Psoas muscle (tissue), 8 donors: Measurements from ENCODE around the gene MYL4. TPM values are rescaled to one million over a fixed set of nuclear protein-coding genes. Genes with fewer than 3 reads are reported as not detected.
"Not testable (repeated sequence)": the region's sequence is repeated elsewhere in the genome, so short reads cannot be mapped to it uniquely, and the experiment has no call there.

Experiments
- ATAC-seq, 4 donors: fragments of 200-7000 bp; cut with Tn5 transposase; one replicate each; pipeline ENCODE4 v1.9.1; 2020; ENCODE audit warnings: moderate library complexity in 3 of 4, mild to moderate bottlenecking in 2 of 4
- DNase-seq, 2 donors: peaks; one replicate each; pipeline ENCODE4 v3.0.0-alpha.2; 2020
- H3K27ac ChIP-seq: fragments of 200-600 bp; one replicate; pipeline ENCODE4 v1.8.0; 2022
- H3K27me3 ChIP-seq, 3 donors: fragments of 200-600 bp in 1 of 3; one replicate each; pipeline versions ENCODE4 v1.6.1 to v1.8.0; 2013 to 2022; ENCODE audit warnings: low read length in 2 of 3, mild to moderate bottlenecking in 2 of 3, moderate library complexity in 1 of 3; ENCODE audit not compliant: insufficient read depth in 3 of 3
- H3K36me3 ChIP-seq, 2 donors: fragments of 200-600 bp in 1 of 2; one replicate each; pipeline versions ENCODE4 v1.6.1 to v1.8.0; 2013 to 2022; ENCODE audit warnings: low read depth in 1 of 2, mild to moderate bottlenecking in 1 of 2, moderate library complexity in 1 of 2; ENCODE audit not compliant: insufficient read depth in 1 of 2
- H3K4me1 ChIP-seq: fragments of 200-600 bp; one replicate; pipeline ENCODE4 v1.8.0; 2022
- H3K4me3 ChIP-seq: fragments of 200-600 bp; one replicate; pipeline ENCODE4 v1.8.0; 2022; ENCODE audit warnings: mild to moderate bottlenecking
- H3K9me3 ChIP-seq: fragments of 200-600 bp; one replicate; pipeline ENCODE4 v1.8.0; 2022
- CTCF ChIP-seq: fragments of 200-600 bp; IDR thresholded peaks from one replicate; pipeline ENCODE4 v1.8.0; 2022; ENCODE audit warnings: antibody characterized with exemption
- WGBS, 3 donors: extraction: QIAGEN DNeasy Blood & Tissue Kit; methylation state at CpG; one replicate each; pipeline versions ENCODE4 v1.1.6 to v1.1.7; 2013; 5-methylcytosine and 5-hydroxymethylcytosine counted together
- intact Hi-C, 2 donors: fragments of 100-400 bp; cut with DNase I; formaldehyde crosslinking; loops; one replicate each; pipeline versions ENCODE4 v1.11.0 to v1.14.2; 2022
- polyA plus RNA-seq, 3 donors: library from polyadenylated mRNA; stranded (reverse); fragments of 200-250 nt; gene quantifications; one replicate each; pipeline ENCODE4 v1.2.3, GENCODE V29; 2013
- total RNA-seq, 4 donors: library from RNA; stranded (reverse); fragmentation: NEBNext Ultra II Directional in 2 of 4; extraction: Animal tissue kit (Norgen Biotek cat#: 25700) in 2 of 4; gene quantifications; one replicate each; pipeline versions ENCODE4 v1.2.1 to v1.2.4, GENCODE V29; 2021 to 2023
- donor health status: healthy with polysubstance abuse.
- donor health status: DM: no; HTN: no; CAD: no; lungs with moderate emphysema.
- donor health status: Bipolar disorder and iron deficiency.
- donor health status: healthy.
- donor health status: DM: yes; HTN: yes; CAD: no.
- donor health status: DM: no; HTN: no; CAD: no.
- donor health status: DM: no; HTN: no; CAD: no.
- donor health status: DM: yes; HTN: yes; CAD: no.

MYL4 gene
- total and polyA plus RNA-seq, 7 donors, result 0.52 to 6.7 (median 2.0) TPM

GRCh38 chr17:47266782-47267181 lies 57.6 kb downstream of the MYL4 start:
- ATAC-seq (no peak), DNase-seq (no peak)
- H3K4me3 ChIP-seq, result no peak overlapping the region
- no peak for TF ChIP-seq CTCF
- peaks cover 12% of the 10 kb centered on the region for H3K4me1 ChIP-seq
- H3K36me3 ChIP-seq, result no peaks in the 10 kb centered on the region
- no peaks in the 10 kb centered on the region for H3K9me3 ChIP-seq
- no peak overlapping the region for H3K27ac ChIP-seq
- 88 to 97% (median 90%) methylated on average over 6 of the region's 6 CpGs for WGBS, 3 donors
- H3K27me3 ChIP-seq, result peaks cover 0 to under 1% (median 0%) of the 10 kb centered on the region in 3 donors
- intact Hi-C loops, result no loop called here

GRCh38 chr17:47267354-47267828 lies 58.2 kb downstream of the MYL4 start:
- Histone ChIP-seq H3K36me3 (no peaks in the 10 kb centered on the region), H3K27ac (no peak overlapping the region), H3K27me3 (no peaks in the 10 kb centered on the region), H3K4me3 (no peak overlapping the region), H3K4me1 (peaks cover 12% of the 10 kb centered on the region), H3K9me3 (no peaks in the 10 kb centered on the region)
- no peak for DNase-seq
- 33 to 67% (median 42%) methylated on average over 1 of the region's 1 CpG for WGBS, 3 donors
- no peak for ATAC-seq
- intact Hi-C loops, result no loop called here
- TF ChIP-seq CTCF, result no peak

GRCh38 chr17:47268964-47269363 lies 59.8 kb downstream of the MYL4 start:
- H3K4me3 ChIP-seq, intact Hi-C loops, DNase-seq, H3K27me3 ChIP-seq, H3K36me3 ChIP-seq, H3K27ac ChIP-seq, ATAC-seq, H3K9me3 ChIP-seq: not testable (repeated sequence)
- H3K4me1 ChIP-seq, result peaks cover 12% of the 10 kb centered on the region
- WGBS, 3 donors, result 79 to 89% (median 80%) methylated on average over 3 of the region's 3 CpGs

GRCh38 chr17:47269561-47270280 lies 60.6 kb downstream of the MYL4 start:
- H3K4me3 ChIP-seq, H3K27me3 ChIP-seq, H3K9me3 ChIP-seq, H3K36me3 ChIP-seq, DNase-seq, ATAC-seq, H3K27ac ChIP-seq, intact Hi-C loops: not testable (repeated sequence)
- peaks cover 12% of the 10 kb centered on the region for H3K4me1 ChIP-seq

- Histone ChIP-seq H3K4me3 (no peak overlapping the region), H3K4me1 (peaks cover 19% of the 10 kb centered on the region), H3K27ac (no peak overlapping the region), H3K9me3 (no peaks in the 10 kb centered on the region), H3K36me3 (no peaks in the 10 kb centered on the region), H3K27me3 (no peaks in the 10 kb centered on the region)
- intact Hi-C loops, result no loop called here
- WGBS, 3 donors, result 82 to 90% (median 89%) methylated on average over 2 of the region's 2 CpGs
- DNase-seq, result no peak
- TF ChIP-seq CTCF, result no peak
- no peak for ATAC-seq
Observed at GRCh38 chr17:47270946-47271705, 62.0 kb downstream of the MYL4 start.
